ENCODE measurements around the gene ASIC4.

DNA sequence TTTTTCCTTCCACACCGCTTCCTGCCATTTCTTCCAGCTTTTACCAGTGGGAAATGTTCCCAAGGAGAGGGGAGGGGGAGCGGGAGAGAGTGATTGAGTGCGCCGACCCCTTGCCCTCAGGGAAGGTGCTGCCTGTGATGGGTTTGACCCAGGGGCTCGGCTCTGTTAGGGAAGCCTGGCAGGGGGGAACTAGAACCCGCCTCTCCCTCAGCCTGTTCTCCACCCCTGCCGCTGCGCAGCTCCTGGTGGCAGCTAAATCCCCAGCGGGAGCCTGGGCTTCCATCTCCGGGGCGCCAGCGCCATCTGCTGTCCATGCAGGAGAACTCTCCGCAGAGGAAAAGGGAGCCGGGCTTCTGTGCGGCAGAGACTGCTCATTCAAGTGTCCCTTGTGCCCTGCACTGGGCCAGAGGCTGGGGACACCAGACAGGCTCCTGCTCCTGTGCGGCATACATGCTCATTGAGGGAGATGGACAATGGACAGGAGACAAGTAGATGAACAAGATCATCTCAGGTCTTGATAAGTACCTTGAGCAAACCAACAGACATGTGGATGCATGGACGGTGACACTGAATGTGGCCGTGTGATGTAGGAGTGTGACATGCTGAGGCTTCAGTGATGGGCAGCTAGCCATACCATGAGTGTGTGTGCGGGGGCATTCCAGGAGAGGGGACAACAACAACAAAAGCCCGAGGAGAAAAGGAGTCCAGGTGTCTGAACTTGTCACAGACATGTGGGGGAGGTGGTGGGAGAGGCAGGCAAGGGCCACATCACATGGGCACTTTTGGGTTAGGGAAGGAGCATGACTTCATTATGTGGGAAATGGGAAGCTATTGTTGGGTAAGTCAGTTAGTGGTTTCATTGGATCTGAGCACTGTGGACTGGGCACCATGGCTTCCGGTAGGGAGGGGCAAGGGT lies 16.0 kb downstream of the ASIC4 start:
- TF ChIP-seq ZNF3 (CRISPR knock-in tag; IDR thresholded peaks at IDR 0.05) (no peak), ELF1 (tag; IDR thresholded peaks at IDR 0.05) (no peak), POLR2AphosphoS2 (IDR thresholded peaks at IDR 0.05; ENCODE audit: low read length) (no peak), MAFG (tag; conservative IDR thresholded peaks at IDR 0.05) (no peak), SIN3A (IDR thresholded peaks at IDR 0.05; ENCODE audit: borderline replicate concordance in 2 of 2, control insufficient read depth in 1 of 2, low read depth in 2 of 2, low read length in 2 of 2) (no peak), POLR2A (conservative IDR thresholded peaks at IDR 0.05) (no peak), EZH2 (IDR thresholded peaks at IDR 0.05; ENCODE audit: borderline replicate concordance, low read depth, low read length) (no peak), MYBL2 (IDR thresholded peaks at IDR 0.05; ENCODE audit: low read depth) (no peak), MYBL2 (CRISPR knock-in tag; IDR thresholded peaks at IDR 0.05; ENCODE audit: borderline replicate concordance) (no peak)
- TF ChIP-seq, protein P1, sequence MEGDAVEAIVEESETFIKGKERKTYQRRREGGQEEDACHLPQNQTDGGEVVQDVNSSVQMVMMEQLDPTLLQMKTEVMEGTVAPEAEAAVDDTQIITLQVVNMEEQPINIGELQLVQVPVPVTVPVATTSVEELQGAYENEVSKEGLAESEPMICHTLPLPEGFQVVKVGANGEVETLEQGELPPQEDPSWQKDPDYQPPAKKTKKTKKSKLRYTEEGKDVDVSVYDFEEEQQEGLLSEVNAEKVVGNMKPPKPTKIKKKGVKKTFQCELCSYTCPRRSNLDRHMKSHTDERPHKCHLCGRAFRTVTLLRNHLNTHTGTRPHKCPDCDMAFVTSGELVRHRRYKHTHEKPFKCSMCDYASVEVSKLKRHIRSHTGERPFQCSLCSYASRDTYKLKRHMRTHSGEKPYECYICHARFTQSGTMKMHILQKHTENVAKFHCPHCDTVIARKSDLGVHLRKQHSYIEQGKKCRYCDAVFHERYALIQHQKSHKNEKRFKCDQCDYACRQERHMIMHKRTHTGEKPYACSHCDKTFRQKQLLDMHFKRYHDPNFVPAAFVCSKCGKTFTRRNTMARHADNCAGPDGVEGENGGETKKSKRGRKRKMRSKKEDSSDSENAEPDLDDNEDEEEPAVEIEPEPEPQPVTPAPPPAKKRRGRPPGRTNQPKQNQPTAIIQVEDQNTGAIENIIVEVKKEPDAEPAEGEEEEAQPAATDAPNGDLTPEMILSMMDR (IDR thresholded peaks at IDR 0.05 in 2 of 3, conservative IDR thresholded peaks at IDR 0.05 in 1 of 3; ENCODE audit: insufficient read depth in 2 of 3, low read depth in 1 of 3, low read length in 3 of 3) = peak; percentile 91 to 98 (median 97)

All from K562 (cell line).